Femur (tissue), 1 donor: ENCODE results near the gene GRB10.
"Not testable (repeated sequence)": the region's sequence is repeated elsewhere in the genome, so short reads cannot be mapped to it uniquely, and the experiment has no call there.

ENCODE experiments used
- DNase-seq: peaks from one replicate; pipeline ENCODE4 v3.0.0-alpha.2; 2017

The GRB10 gene

DNA sequence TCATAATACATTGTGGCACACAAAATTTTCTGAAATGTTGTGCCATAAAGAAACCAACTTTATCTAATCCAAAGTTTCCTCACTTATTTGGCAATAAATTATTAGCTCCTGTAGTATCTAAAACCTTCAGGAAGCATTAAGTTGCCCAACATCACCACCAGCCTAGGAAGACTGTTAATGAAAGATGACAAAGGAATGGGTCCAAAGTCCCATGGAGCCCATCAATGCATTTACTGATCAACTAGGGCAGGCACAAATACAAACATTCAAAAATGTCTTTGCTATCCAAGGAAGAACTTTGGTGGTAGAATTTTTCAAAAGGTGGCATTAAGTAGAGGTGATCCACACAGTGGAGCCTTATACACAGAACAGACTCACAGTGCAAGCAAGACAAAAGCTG lies 4.5 kb downstream of the GRB10 start:
- no peak for DNase-seq

DNA sequence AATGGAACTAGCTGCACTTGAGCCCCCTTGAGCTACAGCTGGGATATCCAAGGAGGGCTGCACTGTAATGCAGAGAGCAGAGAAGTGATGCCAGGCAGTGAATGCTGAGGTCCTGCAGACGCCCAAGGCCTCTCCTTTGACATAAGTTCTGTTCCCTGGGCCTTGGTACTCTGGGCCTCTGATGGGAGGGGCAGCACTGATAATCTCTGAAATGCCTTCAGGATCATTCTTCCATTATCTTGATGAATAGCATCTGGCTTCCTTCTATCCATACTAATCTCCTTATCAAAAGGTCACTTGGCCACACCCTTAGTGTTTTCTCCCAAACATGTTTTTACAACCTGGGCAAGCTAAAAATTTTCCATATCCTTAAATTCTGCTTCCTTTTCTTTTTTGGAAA lies 6.9 kb downstream of the GRB10 start:
- no peak for DNase-seq

DNA sequence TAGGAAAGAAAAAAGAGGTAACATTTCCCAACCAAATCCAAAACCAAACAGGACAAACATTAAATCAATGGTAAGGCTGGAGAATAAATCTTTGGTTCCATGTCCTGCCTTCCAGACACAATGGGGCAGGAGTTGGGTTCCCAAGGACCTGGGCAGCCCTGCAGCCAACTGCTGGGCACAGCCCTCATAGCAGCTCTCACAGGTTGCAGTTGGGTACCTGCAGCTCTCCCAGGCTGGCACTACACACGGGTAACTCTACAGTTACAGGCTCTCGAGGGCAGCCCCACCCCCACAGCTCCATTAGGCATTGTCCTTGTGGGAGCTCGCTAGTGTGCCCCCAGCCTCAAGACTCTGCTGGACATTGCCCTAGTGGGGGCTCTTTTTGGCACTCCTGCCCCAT lies 7.5 kb downstream of the GRB10 start:
- no peak for DNase-seq

DNA sequence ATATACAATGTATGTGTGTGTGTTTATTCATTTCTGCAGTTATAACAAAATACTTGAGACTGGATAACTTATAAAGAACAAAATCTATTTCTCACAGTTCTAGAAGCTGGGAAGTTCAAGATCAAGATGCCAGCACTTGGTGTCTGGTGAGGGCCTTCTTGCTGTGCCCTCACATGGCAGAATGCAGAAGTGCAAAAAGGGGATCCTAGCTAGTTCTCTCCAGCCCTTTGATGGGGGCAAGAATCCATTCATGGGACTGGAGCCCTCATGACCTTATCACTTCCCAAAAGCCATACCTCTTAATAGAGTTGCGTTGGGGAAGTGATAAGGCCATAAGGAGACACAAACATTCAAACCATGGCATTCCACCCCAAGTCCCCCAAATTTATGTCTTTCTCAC lies 8.4 kb downstream of the GRB10 start:
- no peak for DNase-seq

DNA sequence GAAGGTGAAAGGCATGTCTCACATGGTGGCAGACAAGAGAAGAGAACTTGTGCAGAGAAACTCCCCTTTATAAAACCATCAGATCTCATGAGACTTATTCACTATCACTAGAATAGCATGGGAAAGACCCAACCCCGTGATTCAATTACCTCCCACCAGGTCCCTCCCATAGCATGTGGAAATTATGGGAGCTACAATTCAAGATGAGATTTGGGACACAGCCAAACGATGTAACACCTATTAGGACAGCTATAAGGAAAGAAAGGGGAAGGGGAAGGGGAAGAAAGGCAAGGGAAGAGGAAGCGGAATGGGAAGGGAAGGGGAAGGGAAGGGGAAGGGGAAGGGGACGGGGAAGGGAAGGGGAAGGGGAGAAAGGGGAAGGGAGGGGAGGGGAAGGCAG lies 9.6 kb downstream of the GRB10 start:
- DNase-seq = not testable (repeated sequence)

DNA sequence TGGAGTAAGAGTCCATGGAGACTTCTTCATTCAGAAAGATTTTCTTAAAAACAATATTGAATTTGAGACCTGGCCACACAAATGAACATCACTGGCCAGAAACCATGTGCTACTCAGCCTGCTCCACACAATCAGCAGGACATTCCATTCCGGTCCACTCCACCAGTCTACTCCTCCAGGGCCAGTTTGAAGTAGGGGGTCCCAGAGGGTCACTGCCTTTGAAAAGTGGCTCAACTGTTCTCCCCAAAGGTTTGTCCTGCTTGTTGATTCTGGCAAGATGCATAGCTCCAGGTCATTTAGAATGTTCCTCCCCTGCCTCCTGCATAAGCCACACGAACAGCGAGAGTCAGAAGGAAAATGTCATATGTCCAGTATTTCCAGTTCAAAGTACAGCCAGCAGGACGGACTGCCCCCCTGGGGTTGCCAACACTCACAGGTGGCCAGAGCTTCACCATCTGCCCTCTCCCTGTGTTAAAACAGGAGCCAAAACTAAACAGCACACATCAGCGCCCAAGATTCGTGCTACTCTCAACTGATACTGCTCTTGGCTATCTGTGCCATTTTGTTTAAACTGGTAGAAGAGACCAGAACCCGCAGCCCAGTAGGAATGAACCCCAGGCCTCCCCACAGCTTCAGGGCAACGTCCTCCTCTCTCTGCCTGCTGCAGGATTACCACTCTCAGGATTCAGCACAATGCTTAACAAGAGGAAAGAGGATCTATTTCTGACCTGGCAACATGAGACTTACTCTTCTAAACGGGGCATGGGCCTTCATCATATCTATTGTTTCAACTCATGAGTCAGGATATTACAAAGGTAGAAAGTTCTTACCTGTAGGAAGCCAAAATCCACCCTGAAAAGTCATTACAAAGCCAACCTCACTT lies 11.3 kb downstream of the GRB10 start:
- DNase-seq = no peak

DNA sequence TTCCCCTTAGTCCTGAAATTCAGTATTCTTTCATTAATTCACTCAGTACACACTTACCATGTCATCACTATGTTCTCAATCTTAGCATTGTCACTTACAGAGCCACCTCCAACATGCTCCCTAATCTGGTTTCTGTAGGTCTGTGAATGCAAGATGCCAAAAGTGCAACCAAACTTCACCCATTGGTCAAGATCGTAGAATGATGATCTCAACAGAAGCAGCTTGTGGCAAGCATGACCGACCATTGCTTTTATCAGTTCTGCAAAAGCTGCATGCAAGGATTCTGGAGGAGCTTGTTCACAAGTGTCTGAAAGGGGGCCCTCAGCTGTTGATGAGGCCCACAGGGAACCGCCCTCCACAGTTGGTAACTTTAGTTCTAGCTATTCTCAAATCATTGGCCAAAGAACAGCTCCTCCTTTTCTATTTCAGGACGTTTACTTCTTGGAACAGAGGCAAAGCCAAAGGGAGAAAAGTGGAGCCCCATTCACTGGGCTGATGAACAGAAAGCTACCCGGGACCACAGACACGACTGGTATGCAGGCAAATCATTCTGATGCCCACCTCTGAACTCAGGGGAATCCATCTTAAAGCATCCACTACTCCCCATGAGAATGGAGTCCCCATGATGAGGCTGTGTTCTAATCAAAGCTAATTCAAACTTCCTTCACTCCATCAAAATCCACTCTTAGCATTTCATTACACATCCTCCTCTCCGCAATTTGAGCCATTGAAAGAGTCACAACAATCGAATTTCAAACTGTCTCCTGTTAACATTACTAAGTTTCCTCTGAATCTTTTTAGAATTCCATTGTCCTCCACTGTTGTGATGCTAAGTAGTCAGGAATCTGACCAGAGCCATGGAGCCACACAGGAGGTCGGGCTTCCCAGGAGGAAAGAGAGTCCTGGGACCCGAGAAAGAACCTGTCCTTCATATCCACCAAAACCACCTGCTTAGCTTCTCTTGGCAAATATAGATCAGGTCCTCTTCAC lies 13.9 kb downstream of the GRB10 start:
- no peak for DNase-seq

DNA sequence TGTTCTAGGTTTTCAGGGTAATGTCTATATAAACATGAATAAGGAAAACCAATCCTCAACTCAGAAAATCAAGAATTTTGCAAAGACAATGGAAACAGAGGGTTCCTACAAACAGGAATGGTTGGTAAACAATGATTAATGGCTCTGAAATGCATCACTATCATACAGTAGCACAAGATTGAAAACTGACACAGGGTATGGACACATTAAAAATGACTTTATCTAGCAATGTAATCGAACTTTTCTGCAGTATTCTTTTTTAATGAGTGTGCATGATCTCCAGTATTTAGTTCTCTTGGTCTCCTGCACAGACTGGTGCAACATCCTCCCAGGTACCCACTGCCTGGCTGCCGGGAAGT lies 15.9 kb downstream of the GRB10 start:
- DNase-seq = no peak

DNA sequence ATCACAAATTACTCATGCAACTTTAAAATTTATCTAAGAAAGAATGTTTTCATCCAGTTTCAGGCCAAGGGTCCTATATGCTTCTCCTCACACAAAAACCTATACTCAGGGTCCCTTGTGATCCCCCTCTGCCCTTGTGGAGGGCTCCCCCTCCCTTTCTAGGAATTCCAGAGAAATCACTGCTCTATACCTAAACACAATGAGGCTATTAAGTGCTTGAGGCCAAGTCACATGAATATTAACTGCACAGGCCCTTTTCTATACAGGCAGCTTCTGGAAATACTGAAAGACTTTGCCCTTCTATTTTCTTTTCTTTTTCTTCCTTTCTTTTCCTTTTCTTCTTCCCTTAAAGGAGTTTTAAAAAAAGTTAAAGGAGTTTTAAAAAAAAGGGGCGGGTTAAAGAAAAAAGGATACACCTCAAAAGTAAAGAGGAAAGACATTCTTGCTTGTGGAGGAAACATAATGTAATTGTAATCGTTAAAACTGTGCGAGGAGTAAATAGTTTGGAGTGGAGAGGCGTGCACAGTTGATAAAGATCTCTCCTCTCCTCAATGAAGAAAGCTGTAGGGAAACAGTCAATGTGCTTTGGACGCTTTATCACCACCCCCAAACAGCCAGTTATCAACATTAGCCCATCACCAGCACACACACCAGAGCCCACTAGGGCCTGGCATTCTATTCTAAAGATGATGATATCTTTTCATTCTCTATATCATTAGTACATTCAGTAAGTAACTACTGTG lies 16.4 kb downstream of the GRB10 start:
- DNase-seq = no peak

DNA sequence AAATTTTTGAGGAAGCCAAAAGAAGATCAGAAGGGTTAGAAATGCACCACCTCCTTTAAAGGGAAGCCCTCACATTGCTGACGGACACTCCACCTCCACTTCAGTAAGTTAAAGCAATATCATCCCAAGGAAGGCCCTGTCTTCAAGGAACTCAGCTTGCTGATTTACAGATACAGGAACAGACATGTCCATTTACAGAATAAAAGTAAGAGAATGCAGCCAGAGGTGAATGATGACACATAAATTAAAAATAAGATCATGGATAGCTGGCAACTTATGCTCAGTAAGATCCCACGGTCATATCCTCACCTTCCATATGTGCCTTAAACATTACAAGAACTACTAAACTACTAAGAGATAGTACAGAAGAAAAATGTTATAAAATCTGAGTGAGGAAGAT lies 20.4 kb downstream of the GRB10 start:
- no peak for DNase-seq

DNA sequence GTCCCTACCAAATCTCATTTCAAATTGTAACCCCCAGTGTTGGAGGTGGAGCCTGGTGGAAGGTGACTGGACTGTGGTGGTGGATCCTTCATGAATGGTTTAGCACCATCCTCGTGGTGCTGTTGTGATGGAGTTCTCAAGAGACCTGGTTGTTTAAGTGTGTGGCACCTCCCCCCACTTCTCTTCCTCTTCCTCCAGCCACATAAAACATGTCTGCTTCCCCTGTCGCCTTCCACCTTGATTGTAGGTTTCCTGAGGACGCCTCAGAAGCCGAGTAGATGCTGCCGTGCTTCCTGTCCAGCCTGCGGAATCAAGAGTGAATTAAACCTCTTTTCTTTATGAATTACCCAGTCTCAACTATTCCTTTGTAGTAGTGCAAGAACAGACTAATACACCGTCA lies 21.0 kb downstream of the GRB10 start:
- no peak for DNase-seq

DNA sequence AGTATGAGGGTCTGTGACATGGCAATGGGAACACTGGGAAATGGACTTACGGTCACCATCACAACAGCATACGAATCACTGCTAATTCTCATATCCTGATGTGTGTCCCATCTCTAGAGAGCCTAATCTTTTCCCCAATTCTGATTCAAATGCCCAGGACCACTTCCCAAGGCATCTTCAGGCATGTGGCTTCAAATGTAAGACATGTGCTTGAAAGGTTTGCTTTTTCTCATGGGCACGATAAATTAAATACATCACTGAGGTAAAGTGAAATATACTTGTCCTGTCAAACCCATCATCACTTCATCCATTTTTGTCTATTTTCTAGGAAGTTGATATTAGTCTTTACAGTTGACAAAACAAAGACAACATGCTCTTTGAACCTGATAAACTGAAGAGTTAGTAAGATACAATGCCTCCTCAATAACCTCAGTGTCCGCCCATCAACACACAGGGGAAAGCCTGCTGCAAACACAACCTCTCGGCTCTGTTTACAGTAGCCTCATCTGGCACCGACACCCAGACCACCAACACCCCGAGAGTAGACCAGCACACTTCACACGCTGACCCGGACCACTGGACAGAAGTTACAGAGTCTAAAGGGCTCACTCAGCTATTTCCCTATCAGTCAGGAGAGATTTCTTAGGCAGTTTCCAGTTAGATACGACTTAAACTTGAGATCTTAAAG lies 24.8 kb downstream of the GRB10 start:
- no peak for DNase-seq

DNA sequence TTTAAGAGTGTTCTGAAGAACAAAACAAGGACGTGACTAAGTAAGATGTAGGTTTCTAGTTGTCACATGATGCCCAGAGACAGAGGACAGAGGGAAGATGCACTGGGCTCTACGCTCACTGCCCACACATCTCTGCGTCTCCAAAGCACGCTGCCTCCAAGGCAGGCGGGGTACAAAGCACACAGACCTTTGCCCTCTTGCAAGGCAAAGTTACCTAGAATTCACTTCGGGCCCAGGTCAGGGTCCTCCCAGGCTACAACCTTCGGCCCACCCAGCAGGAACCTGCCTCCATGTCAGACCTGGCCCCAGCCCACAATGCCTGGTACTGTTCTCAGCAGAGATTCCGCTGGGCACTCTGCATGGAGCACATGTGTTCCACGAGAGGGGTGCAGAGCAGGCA lies 26.5 kb downstream of the GRB10 start:
- DNase-seq = no peak

DNA sequence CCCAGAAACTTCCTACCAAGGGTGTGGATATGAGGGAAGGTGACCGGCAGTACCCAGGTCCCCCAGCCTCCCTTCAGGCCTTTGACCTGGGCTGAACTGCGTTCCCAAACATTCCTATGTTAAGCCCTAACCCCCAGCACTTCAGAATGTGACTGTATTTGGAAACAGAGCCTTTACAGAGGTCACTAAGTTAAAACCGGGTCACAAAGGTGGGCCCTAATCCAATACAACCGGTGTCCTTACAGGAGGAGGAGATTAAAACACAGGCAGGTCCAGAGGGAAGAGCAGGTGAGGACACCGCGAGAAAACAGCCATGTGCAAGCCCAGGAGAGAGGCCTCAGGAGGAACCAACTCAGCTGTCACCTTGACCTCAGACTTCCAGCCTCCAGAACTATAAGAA lies 28.0 kb downstream of the GRB10 start:
- no peak for DNase-seq

DNA sequence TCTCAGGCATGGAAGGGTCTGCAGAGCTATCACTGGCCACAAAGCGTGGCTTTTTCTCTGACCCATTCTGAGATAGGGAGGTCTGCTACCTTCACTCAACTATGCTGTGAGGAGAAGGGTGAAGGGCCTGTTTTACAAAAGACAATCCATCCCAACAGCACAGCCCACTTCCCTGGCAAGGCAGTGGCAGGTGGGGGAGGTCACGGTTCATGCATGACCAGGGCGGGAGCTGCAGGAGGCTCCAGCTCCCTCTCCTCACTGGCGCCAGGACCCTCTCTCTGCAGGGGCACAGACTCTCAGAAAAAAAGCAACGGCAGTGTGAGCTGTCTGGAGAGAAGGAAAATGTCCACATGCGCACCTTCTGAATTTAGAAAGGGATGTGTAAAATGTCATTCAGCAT lies 28.5 kb downstream of the GRB10 start:
- DNase-seq = no peak

DNA sequence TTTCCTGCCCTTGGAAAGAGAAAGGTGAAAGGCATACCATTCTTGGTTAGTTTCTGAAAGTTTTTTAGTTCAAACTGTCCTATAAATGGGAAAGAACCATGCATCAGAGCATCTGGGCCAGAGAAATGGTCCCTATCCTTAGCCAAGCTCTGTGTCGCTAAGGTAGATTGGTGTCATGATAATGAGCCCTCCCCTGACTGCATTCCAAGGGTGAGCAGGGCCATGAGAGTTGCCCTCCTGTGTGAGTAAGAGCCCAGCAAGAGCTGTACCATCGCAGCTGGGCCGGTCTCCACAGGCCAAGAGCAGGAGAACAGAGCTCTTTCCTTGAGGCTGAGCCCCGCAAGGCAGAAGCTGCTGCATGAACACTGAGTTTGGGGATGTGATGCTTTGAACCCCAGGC lies 30.3 kb downstream of the GRB10 start:
- DNase-seq = no peak

DNA sequence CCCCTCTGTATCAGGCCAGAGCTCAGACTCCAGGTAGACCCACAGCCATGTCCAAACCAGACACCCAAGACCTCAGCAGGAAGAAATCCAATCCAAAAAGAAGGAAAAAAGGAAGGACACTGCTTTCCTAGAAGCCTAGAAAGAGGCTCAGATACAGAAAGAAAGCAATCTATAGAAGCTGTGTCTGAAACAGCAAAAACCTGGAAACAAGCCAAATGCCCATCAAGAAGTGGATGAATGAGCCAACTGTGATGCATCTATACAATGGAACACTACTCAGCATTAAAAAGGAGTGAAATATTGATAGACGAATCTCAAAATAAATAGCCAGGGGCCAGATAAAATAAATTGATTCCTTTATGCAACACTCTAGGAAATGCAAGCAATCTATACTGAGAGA lies 31.6 kb downstream of the GRB10 start:
- no peak for DNase-seq

DNA sequence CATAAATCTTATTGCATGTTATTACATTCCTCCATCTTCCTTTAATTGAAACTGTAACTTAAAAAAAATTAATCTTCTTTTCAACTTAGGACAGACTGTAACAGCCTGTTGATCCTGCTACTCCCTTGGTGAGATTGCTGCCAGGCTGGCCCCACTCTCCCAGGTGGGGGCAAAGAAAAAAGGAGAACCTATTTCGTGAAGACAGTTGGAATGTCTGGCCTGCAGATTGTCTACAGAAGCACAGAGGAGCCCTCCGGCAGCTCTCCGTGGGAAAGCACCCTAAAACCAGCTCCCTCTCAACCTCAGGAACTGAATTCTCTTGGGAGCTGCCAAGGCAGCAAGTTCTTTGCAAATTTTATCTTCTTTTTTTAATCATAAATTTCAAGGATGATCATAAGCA lies 32.8 kb downstream of the GRB10 start:
- DNase-seq = no peak

DNA sequence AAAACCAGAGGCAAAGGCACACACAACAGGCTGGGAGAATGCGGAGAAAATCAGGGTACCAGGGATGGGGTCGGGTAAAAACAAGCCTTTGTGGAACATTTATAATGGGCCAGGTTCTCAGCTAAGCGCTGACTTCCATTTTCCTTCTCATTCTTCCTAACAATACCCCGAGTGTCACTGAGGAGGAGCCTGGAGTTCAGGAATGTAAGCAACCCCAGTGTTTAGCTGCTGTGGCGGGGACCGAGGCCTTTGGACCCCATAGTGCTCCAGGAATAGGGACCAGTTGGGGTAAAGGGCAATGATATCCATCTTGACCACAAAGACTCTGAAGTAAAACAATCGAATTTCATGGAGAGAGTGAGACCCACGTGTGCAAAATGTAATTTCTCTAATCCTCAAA lies 34.2 kb downstream of the GRB10 start:
- DNase-seq = no peak

DNA sequence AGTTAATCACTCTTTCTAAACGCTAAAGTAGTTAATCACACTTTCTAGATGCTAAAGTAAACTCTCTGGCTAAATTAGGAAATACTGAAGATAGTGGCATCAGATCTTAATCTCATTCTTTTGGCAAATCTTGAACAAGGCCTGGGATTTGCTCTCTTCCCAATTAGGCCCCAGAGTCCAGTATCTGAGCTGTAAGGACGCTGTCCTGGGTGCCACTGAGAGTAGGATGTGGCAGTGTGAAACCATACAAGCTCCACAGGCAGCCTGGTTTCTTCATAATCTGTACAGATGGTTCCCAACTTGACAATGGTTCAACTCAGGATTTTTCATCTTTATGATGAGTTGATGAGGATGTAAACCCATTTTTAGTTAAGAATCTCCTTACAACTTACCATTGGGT lies 36.9 kb downstream of the GRB10 start:
- DNase-seq = no peak

DNA sequence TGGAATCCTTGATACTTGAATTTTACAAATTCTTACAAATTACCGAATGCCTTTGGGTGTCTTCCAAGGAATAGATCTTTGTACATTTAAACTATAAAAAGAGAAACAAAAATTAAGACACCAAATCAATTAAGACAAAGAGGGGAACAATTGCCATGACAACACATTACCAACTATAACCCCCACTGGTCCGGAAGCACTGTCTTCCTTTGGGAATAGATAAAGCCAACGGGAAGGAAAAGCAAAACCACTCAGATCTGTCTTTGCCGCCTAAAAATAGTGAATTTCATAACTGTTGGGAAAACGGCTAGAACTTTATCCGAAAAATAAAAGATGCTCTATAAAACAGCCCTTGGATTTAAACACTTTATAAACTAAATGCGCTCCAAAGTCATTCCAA lies 37.4 kb downstream of the GRB10 start:
- no peak for DNase-seq

DNA sequence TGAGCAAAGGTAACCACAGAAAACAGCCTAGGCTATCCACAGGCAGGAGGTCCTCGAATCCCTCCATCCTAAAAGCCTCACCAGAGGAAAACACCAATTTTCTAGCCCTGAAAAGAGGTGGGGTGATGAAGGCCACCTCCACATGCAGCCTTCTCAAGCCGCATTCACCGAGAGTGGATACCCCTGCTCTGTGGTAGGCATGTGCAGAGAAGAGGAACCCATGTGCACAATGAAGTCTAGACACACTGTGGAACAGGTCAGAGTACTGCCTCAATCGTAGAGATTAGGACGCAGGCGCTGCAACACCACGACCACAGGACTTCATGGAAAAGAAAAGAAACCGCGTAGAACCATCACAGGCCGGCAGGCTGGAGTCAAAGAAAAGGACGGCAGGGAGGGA lies 38.8 kb downstream of the GRB10 start:
- no peak for DNase-seq

DNA sequence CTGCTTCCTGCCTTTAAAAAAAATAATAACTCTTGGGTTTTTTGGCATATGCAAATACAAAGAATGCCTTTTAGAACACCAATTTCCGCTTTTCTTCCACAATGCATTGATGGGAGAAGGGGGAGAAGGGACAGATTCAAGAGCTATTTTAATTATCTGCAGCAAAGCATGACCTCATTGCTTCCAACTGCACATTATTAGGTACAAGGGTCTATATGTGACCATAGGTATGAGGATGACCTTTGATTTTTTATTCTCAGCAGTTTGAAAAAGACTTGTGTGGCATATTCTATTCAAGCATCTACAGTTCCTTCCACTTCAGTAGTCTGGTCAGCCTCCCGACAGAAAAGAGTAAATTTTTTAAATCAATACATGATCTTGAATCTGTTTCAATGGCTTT lies 39.7 kb downstream of the GRB10 start:
- DNase-seq = no peak
